HepG2 (cell line): ENCODE measurements around the gene RIMBP2.

ENCODE experiments used
- EZH2 ChIP-seq: conservative IDR thresholded peaks from 2 replicates; pipeline ENCODE4 v1.6.1; 2012; ENCODE audit warnings: mild to moderate bottlenecking, low read depth, low read length, moderate library complexity
- FOXK2 ChIP-seq: fragments of 450-650 bp; IDR thresholded peaks from 2 replicates; pipeline ENCODE4 v1.6.1; 2016
- JUND ChIP-seq: sonication (generic); formaldehyde crosslinking; IDR thresholded peaks from 2 replicates; pipeline ENCODE4 v1.8.0; 2022; ENCODE audit warnings: mild to moderate bottlenecking, missing genetic modification reagents
- KDM4B ChIP-seq: sonication (generic); formaldehyde crosslinking; IDR thresholded peaks from 2 replicates; pipeline ENCODE4 v1.4.0; 2020; ENCODE audit warnings: missing genetic modification reagents
- MAFK ChIP-seq, 2 experiments: IDR thresholded peaks in 1 of 2; conservative IDR thresholded peaks in 1 of 2; 2 replicates each; pipeline ENCODE4 v1.6.1; 2011; ENCODE audit warnings: improper control_type of control experiment in 2 of 2, low read length in 2 of 2
- POLR2A ChIP-seq, 2 experiments: IDR thresholded peaks; 2 replicates each; pipeline ENCODE4 v1.6.1; 2011; ENCODE audit warnings: low read depth in 2 of 2, low read length in 2 of 2, mild to moderate bottlenecking in 1 of 2, moderate library complexity in 1 of 2; ENCODE audit not compliant: insufficient read depth in 1 of 2
- RAD51 ChIP-seq: fragments of 450-650 bp; IDR thresholded peaks from 2 replicates; pipeline ENCODE4 v1.6.1; 2016; ENCODE audit warnings: borderline replicate concordance
- SRF ChIP-seq: IDR thresholded peaks from 2 replicates; pipeline ENCODE4 v1.6.1; 2011; ENCODE audit warnings: mild to moderate bottlenecking, low read depth, low read length, moderate library complexity
- U2AF1 ChIP-seq: fragments of 200-400 bp; formaldehyde crosslinking; optimal IDR thresholded peaks from 2 replicates; pipeline ENCODE3; 2017; ENCODE audit warnings: mild to moderate bottlenecking, low read depth, low read length
- USF2 ChIP-seq, 2 experiments: sonication (generic) in 1 of 2; formaldehyde crosslinking in 1 of 2; IDR thresholded peaks; 2 replicates each; pipeline versions ENCODE4 v1.5.1 to v1.6.1; 2011 to 2020; ENCODE audit warnings: borderline replicate concordance in 1 of 2, low read depth in 1 of 2, low read length in 1 of 2, mild to moderate bottlenecking in 1 of 2, missing genetic modification reagents in 1 of 2, moderate library complexity in 1 of 2
- ZNF773 ChIP-seq: sonication (generic); formaldehyde crosslinking; IDR thresholded peaks from 2 replicates; pipeline ENCODE4 v1.4.0; 2020; ENCODE audit warnings: missing genetic modification reagents, borderline replicate concordance
- TF ChIP-seq, protein P1 (sequence below): IDR thresholded peaks from 2 replicates; pipeline ENCODE4 v1.6.1; 2018; ENCODE audit warnings: missing genetic modification reagents, mild to moderate bottlenecking, missing compliant biosample characterization

DNA sequence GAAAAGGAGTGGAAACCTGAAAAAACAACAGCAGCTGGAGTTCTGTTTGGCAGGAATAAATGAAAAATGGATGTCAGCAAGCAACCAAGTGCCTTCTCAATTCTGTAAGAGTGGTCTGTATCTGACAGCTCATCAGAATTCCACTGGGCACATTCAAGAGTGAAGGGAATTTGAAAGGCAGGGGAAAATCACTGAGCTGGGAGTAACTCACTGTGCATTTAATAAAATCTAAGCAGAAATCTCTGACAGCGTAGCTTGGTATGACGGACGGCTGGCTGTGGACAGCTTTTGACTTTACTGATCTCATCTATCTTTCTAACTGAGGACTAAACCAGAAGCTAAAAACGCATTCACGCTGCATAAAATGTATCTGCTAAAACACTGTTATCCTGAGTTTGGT, 153.4 kb downstream of the RIMBP2 start:
- TF ChIP-seq SRF (no peak), JUND (CRISPR knock-in tag) (no peak), FOXK2 (no peak), U2AF1 (no peak), KDM4B (CRISPR knock-in tag) (no peak), USF2 (IDR thresholded peaks at IDR 0.05; ENCODE audit: low read depth, low read length) (no peak), USF2 (CRISPR knock-in tag; IDR thresholded peaks at IDR 0.05; ENCODE audit: borderline replicate concordance) (no peak), POLR2A (IDR thresholded peaks at IDR 0.05; ENCODE audit: insufficient read depth in 1 of 2, low read depth in 2 of 2, low read length in 2 of 2) (no peak), ZNF773 (no peak), MAFK (conservative IDR thresholded peaks at IDR 0.05 in 1 of 2, IDR thresholded peaks at IDR 0.05 in 1 of 2; ENCODE audit: low read length in 2 of 2) (no peak), RAD51 (no peak), EZH2 (no peak)
- TF ChIP-seq, protein P1, sequence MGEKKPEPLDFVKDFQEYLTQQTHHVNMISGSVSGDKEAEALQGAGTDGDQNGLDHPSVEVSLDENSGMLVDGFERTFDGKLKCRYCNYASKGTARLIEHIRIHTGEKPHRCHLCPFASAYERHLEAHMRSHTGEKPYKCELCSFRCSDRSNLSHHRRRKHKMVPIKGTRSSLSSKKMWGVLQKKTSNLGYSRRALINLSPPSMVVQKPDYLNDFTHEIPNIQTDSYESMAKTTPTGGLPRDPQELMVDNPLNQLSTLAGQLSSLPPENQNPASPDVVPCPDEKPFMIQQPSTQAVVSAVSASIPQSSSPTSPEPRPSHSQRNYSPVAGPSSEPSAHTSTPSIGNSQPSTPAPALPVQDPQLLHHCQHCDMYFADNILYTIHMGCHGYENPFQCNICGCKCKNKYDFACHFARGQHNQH (CRISPR knock-in tag): no peak
